ENCODE results near the gene CISD2. TPM values are rescaled to one million over a fixed set of nuclear protein-coding genes. Genes with fewer than 3 reads are reported as not detected.

Gene CISD2, protein sequence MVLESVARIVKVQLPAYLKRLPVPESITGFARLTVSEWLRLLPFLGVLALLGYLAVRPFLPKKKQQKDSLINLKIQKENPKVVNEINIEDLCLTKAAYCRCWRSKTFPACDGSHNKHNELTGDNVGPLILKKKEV
- 30.2 and 33.4 TPM in 2 replicates for total RNA-seq

GRCh38 chr4:102868781-102869568 is at the start of gene CISD2:
Gene CISD2 (plus strand): TSS chr4:102868992. CDS start chr4:102869085, 93 bp downstream.

GRCh38 chr4:102826890-102827673 is 41.7 kb upstream of the CISD2 start, which contains the start of gene UBE2D3:
Gene UBE2D3 (minus strand): TSS chr4:102827551. CDS start chr4:102826508, 1,043 bp downstream.

Other genes with a start within 250 kb of the CISD2 start
- 28.0 and 55.0 TPM in 2 replicates for gene MANBA, start 108.0 kb upstream of the CISD2 start, total RNA-seq
- 305 and 381 TPM in 2 replicates for gene UBE2D3, start 41.4 kb upstream of the CISD2 start, total RNA-seq
- gene SLC9B1, start 150.7 kb downstream of the CISD2 start, total RNA-seq, result 0.55 and 0.87 TPM in 2 replicates
- 15.4 and 25.2 TPM in 2 replicates for gene SLC9B2, start 207.8 kb downstream of the CISD2 start, total RNA-seq
- gene BDH2, start 230.8 kb downstream of the CISD2 start, total RNA-seq, result 39.0 and 48.5 TPM in 2 replicates